GM12878 (cell line): ENCODE data around the gene RARG. TPM values are rescaled to one million over a fixed set of nuclear protein-coding genes. Genes with fewer than 3 reads are reported as not detected.

ENCODE experiments used
- ATAC-seq: fragments of 200-7000 bp; cut with Tn5 transposase; 3 replicates; pipeline ENCODE4 v1.9.1; 2020; ENCODE audit warnings: mild to moderate bottlenecking, moderate library complexity
- BruUV-seq: library from RNA; stranded (reverse); fragments of 400-500 nt; replicated peaks from 2 replicates; lab custom pipeline; 2021; lab: Mats Ljungman, UMichigan
- CTCF ChIA-PET: fragments of 300-600 bp; sonication (Branson Sonifier 250); formaldehyde crosslinking; extraction: SDS; loops from one replicate; lab custom pipeline; 2021; ENCODE audit warnings: inconsistent platforms; lab: Yijun Ruan, JAX
- POLR2A ChIA-PET: fragments of 350-600 bp; formaldehyde crosslinking; extraction: SDS; loops from one replicate; lab custom pipeline; 2021; ENCODE audit warnings: inconsistent platforms; lab: Charles Lee
- RAD21 ChIA-PET: fragments of 300-600 bp; sonication (Branson Sonifier 250); formaldehyde crosslinking; loops from one replicate; lab custom pipeline; 2023; ENCODE audit warnings: antibody characterized with exemption; ENCODE audit not compliant: unreplicated experiment; lab: Charles Lee
- SMC1A ChIA-PET: fragments of 300-600 bp; sonication (Branson Sonifier 250); formaldehyde crosslinking; loops from one replicate; lab custom pipeline; 2023; ENCODE audit not compliant: unreplicated experiment, uncharacterized antibody; lab: Charles Lee
- DNase-seq: peaks from one replicate; pipeline ENCODE4 v3.0.0-alpha.2; 2011; ENCODE audit warnings: low read depth, low spot score
- FAIRE-seq: peaks from 3 replicates; lab custom pipeline; 2011; peaks lifted over from hg19 to GRCh38; lab: Jason Lieb, UNC
- H2AFZ ChIP-seq: 2 replicates; pipeline ENCODE4 v1.6.0; 2011; ENCODE audit warnings: low read depth, low read length, control low read depth; ENCODE audit not compliant: control insufficient read depth
- H3K27ac ChIP-seq: 2 replicates; pipeline ENCODE4 v1.5.1; 2011; ENCODE audit warnings: control low read depth; ENCODE audit not compliant: control insufficient read depth, insufficient read depth
- H3K27me3 ChIP-seq, 2 experiments: replicated peaks in 1 of 2; 2 replicates each; pipeline versions ENCODE4 v1.6.0 to v1.6.1; 2011; ENCODE audit warnings: low read length in 1 of 2; ENCODE audit not compliant: control insufficient read depth in 2 of 2, insufficient read depth in 2 of 2
- H3K36me3 ChIP-seq, 2 experiments: 2 replicates each; pipeline ENCODE4 v1.5.1; 2011; ENCODE audit warnings: low read length in 1 of 2; ENCODE audit not compliant: control insufficient read depth in 2 of 2, insufficient read depth in 2 of 2
- H3K4me1 ChIP-seq: 2 replicates; pipeline ENCODE4 v1.6.1; 2011; ENCODE audit warnings: mild to moderate bottlenecking, low read length, moderate library complexity, mixed read lengths; ENCODE audit not compliant: control insufficient read depth, insufficient read depth
- H3K4me2 ChIP-seq: 2 replicates; pipeline ENCODE4 v1.6.0; 2011; ENCODE audit warnings: control low read depth; ENCODE audit not compliant: control insufficient read depth, insufficient read depth
- H3K4me3 ChIP-seq: fragments of 200-600 bp; sonication (generic); 2 replicates; pipeline ENCODE4 v1.5.1; 2016
- H3K79me2 ChIP-seq: 2 replicates; pipeline ENCODE4 v1.6.0; 2011; ENCODE audit warnings: low read length; ENCODE audit not compliant: control insufficient read depth, insufficient read depth
- H3K9ac ChIP-seq: 2 replicates; pipeline ENCODE4 v1.8.0; 2011; ENCODE audit warnings: low read length, control low read depth, mixed read lengths; ENCODE audit not compliant: control insufficient read depth, insufficient read depth
- H3K9me3 ChIP-seq: replicated peaks from 3 replicates; pipeline ENCODE4 v1.5.1; 2011; ENCODE audit warnings: mild to moderate bottlenecking, low read length; ENCODE audit not compliant: control insufficient read depth, insufficient read depth
- H4K20me1 ChIP-seq: 2 replicates; pipeline ENCODE4 v1.6.0; 2011; ENCODE audit not compliant: control insufficient read depth, insufficient read depth
- BMI1 ChIP-seq: fragments of 450-650 bp; IDR thresholded peaks from 2 replicates; pipeline ENCODE4 v1.6.1; 2016; ENCODE audit warnings: mild to moderate bottlenecking, moderate library complexity, borderline replicate concordance
- EED ChIP-seq: sonication (generic); IDR thresholded peaks from 2 replicates; pipeline ENCODE4 v1.6.1; 2016; ENCODE audit warnings: antibody characterized with exemption, low read depth
- EZH2 ChIP-seq: IDR thresholded peaks from 2 replicates; pipeline ENCODE4 v1.6.1; 2012; ENCODE audit warnings: low read depth, mild to moderate bottlenecking, control low read depth, inconsistent platforms, low read length, borderline replicate concordance; ENCODE audit not compliant: control insufficient read depth
- MYB ChIP-seq: fragments of 150-350 bp; IDR thresholded peaks from 2 replicates; pipeline ENCODE4 v1.6.1; 2014; ENCODE audit warnings: mild to moderate bottlenecking, low read depth, low read length, borderline replicate concordance
- NFXL1 ChIP-seq: fragments of 450-650 bp; IDR thresholded peaks from 2 replicates; pipeline ENCODE4 v1.6.1; 2017; ENCODE audit warnings: antibody characterized with exemption, mild to moderate bottlenecking, borderline replicate concordance
- NFYB ChIP-seq: IDR thresholded peaks from 2 replicates; pipeline ENCODE4 v1.6.1; 2011; ENCODE audit warnings: low read depth, mild to moderate bottlenecking, low read length, improper control_type of control experiment, moderate library complexity; ENCODE audit not compliant: insufficient read depth
- PAX8 ChIP-seq: fragments of 450-650 bp; IDR thresholded peaks from 2 replicates; pipeline ENCODE4 v1.6.1; 2017; ENCODE audit warnings: mild to moderate bottlenecking, moderate library complexity
- RBBP5 ChIP-seq: fragments of 200-600 bp; sonication (generic); conservative IDR thresholded peaks from 2 replicates; pipeline ENCODE4 v1.6.1; 2016
- SPI1 ChIP-seq: IDR thresholded peaks from 2 replicates; pipeline ENCODE4 v1.6.1; 2011; ENCODE audit warnings: low read depth, mild to moderate bottlenecking, low read length, moderate library complexity, borderline replicate concordance; ENCODE audit not compliant: insufficient read depth
- TAF1 ChIP-seq: IDR thresholded peaks from 2 replicates; pipeline ENCODE4 v1.6.1; 2011; ENCODE audit warnings: mild to moderate bottlenecking, low read depth, low read length, borderline replicate concordance
- TCF3 ChIP-seq: IDR thresholded peaks from 2 replicates; pipeline ENCODE4 v1.6.1; 2012; ENCODE audit warnings: low read depth, mild to moderate bottlenecking, low read length, borderline replicate concordance; ENCODE audit not compliant: insufficient read depth
- WGBS: methylation state at CpG from one replicate; pipeline ENCODE4 v1.1.6; 2016; ENCODE audit warnings: low lambda C conversion rate; ENCODE audit not compliant: insufficient replicate concordance, insufficient coverage; ENCODE audit errors: missing lambda C conversion rate; 5-methylcytosine and 5-hydroxymethylcytosine counted together
- in situ Hi-C: fragments of 300-500 bp; cut with MboI; formaldehyde crosslinking; loops from 9 replicates; pipeline ENCODE4 v1.14.3; 2018; ENCODE audit warnings: mixed read lengths
- intact Hi-C: fragments of 100-400 bp; cut with micrococcal nuclease; formaldehyde crosslinking; loops from one replicate; pipeline ENCODE4 v1.14.2; 2022; ENCODE audit not compliant: unreplicated experiment
- polyA plus RNA-seq, 11 experiments: library from polyadenylated mRNA; depleted of rRNA in 4 of 11; unstranded in 6 of 11; stranded (reverse) in 5 of 11; fragments of >200 nt; fragmentation: Nextera tagmentation in 4 of 11; fragmentation: Illumina TruSeq in 1 of 11; extraction: Ambion mirVana in 4 of 11; extraction: Trizol in 1 of 11; gene quantifications; 1 replicate in 1 of 11; 2 replicates in 10 of 11; pipeline versions ENCODE4 v1.2.1 to v1.2.3, GENCODE V29; 2011 to 2016; ENCODE audit warnings: inconsistent platforms in 2 of 11, missing spikeins in 2 of 11, low read depth in 1 of 11
- total RNA-seq, 4 experiments: library from RNA; depleted of rRNA in 3 of 4; stranded (reverse); fragments of >200 nt in 3 of 4; fragmentation: Illumina TruSeq in 1 of 4; extraction: Trizol in 1 of 4; gene quantifications; 2 replicates each; pipeline versions ENCODE4 v1.2.1 to v1.2.3, GENCODE V29; 2013 to 2021
- TF ChIP-seq, protein P1 (sequence below): IDR thresholded peaks from 2 replicates; pipeline ENCODE4 v1.6.1; 2012; ENCODE audit warnings: mild to moderate bottlenecking, low read depth, low read length
- TF ChIP-seq, protein P2 (sequence below): fragments of 450-650 bp; IDR thresholded peaks from 2 replicates; pipeline ENCODE4 v1.6.1; 2016; ENCODE audit warnings: mild to moderate bottlenecking
- TF ChIP-seq, protein P3 (sequence below): IDR thresholded peaks from 2 replicates; pipeline ENCODE4 v1.6.1; 2012; ENCODE audit warnings: low read depth, low read length, improper control_type of control experiment
- TF ChIP-seq, protein P4 (sequence below): IDR thresholded peaks from 2 replicates; pipeline ENCODE4 v1.6.1; 2011; ENCODE audit warnings: borderline replicate concordance, low read depth, mild to moderate bottlenecking, moderate library complexity, low read length; ENCODE audit not compliant: insufficient read depth, poor library complexity, severe bottlenecking

Gene RARG
- total and polyA plus RNA-seq, 10 of the 15 experiments (the other 5 are each of a cell fraction or from before 2014, with no cell fraction given): 0.27 to 8.1 (median 4.1) TPM

DNA sequence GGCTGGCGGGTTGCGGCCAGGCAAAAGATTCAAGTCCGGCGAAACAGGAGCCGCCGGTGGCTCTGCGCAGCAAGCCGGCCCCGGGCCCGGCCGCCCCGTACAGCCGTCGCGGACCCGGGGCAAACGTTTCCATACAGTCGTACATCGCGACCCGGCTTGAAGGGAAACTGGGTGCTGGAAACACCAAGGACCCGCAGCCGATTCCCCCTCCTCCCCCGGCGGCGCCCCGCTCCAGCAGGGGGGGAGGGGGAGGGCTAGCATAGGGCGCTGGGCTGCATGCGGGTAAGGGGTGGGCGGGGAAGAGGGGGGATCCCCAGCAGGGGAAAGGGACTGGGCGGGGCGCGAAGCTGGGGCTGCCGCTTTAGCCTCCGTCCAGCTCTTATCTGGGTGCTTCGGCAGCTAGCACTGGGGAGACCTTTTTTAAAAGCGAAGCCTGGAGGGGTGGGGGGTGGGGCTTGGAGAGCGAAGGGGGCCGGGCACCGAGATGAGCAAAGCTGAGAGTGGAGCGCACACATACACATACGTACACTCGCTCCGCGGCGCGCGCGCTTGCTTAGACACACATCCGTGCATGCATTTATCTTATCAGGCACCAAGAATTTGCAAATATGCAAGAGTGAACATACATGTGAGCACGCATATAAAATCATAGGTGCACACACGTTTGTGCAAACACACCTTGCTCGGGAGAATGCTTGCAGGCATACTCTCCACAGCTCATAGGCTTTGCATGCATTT, 11.9 kb downstream of the RARG start:
- no peaks in the 10 kb centered on the region for H3K27me3 ChIP-seq
- H2AFZ ChIP-seq: peak overlapping the region; percentile 92
- intact Hi-C loops: loop anchor here (2.0 to 5.0 kb wide), 2 partner anchors 33 to 47 kb away; partner anchors contain the start of gene ESPL1
- no peaks in the 10 kb centered on the region; a peak in 1 of 4 replicates for H3K36me3 ChIP-seq
- ChIA-PET RAD21 (interaction anchor here (0.6 to 11.1 kb wide), 18 partner anchors 9 to 198 kb away, joined by 3 to 146 read pairs (median 4); partner anchors contain the start of genes AAAS, CSAD, ESPL1 and ITGB7), POLR2A (interaction anchor here (0.6 to 4.4 kb wide), 11 partner anchors 12 to 214 kb away, joined by 3 to 28 read pairs (median 4); partner anchors contain the start of genes CSAD, EIF4B, ESPL1 and ITGB7), SMC1A (interaction anchor here (0.7 to 16.4 kb wide), 18 partner anchors 12 to 122 kb away, joined by 3 to 155 read pairs (median 4); partner anchors contain the start of genes ESPL1, ITGB7 and PFDN5), CTCF (interaction anchor here (1.1 to 15.7 kb wide), 13 partner anchors 11 to 125 kb away, joined by 3 to 315 read pairs (median 9); partner anchors contain the start of genes AAAS, CSAD, ESPL1 and PFDN5)
- ATAC-seq: peak; percentile 59
- H3K4me2 ChIP-seq: peak overlapping the region; percentile 86
- no peak for DNase-seq
- in situ Hi-C loops: no loop called here
- BruUV-seq: no TSS peak
- no peaks in the 10 kb centered on the region for H4K20me1 ChIP-seq
- peaks cover 4% of the 10 kb centered on the region; the same call in 1 of the 2 replicates for H3K79me2 ChIP-seq
- WGBS: 1% methylated on average over 37 of the region's 53 CpGs
- no peaks in the 10 kb centered on the region for H3K9me3 ChIP-seq
- peak overlapping the region; percentile 49 for H3K27ac ChIP-seq
- peak overlapping the region; percentile 86 for H3K4me3 ChIP-seq
- H3K9ac ChIP-seq: peak overlapping the region; percentile 54
- peak; percentile 80 for FAIRE-seq
- peaks cover 22% of the 10 kb centered on the region for H3K4me1 ChIP-seq
- peak; percentile 26 for TF ChIP-seq TAF1
- TF ChIP-seq, protein P1, sequence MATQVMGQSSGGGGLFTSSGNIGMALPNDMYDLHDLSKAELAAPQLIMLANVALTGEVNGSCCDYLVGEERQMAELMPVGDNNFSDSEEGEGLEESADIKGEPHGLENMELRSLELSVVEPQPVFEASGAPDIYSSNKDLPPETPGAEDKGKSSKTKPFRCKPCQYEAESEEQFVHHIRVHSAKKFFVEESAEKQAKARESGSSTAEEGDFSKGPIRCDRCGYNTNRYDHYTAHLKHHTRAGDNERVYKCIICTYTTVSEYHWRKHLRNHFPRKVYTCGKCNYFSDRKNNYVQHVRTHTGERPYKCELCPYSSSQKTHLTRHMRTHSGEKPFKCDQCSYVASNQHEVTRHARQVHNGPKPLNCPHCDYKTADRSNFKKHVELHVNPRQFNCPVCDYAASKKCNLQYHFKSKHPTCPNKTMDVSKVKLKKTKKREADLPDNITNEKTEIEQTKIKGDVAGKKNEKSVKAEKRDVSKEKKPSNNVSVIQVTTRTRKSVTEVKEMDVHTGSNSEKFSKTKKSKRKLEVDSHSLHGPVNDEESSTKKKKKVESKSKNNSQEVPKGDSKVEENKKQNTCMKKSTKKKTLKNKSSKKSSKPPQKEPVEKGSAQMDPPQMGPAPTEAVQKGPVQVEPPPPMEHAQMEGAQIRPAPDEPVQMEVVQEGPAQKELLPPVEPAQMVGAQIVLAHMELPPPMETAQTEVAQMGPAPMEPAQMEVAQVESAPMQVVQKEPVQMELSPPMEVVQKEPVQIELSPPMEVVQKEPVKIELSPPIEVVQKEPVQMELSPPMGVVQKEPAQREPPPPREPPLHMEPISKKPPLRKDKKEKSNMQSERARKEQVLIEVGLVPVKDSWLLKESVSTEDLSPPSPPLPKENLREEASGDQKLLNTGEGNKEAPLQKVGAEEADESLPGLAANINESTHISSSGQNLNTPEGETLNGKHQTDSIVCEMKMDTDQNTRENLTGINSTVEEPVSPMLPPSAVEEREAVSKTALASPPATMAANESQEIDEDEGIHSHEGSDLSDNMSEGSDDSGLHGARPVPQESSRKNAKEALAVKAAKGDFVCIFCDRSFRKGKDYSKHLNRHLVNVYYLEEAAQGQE: no peak
- TF ChIP-seq NFXL1: no peak
- TF ChIP-seq NFYB: no peak
- TF ChIP-seq, protein P2, sequence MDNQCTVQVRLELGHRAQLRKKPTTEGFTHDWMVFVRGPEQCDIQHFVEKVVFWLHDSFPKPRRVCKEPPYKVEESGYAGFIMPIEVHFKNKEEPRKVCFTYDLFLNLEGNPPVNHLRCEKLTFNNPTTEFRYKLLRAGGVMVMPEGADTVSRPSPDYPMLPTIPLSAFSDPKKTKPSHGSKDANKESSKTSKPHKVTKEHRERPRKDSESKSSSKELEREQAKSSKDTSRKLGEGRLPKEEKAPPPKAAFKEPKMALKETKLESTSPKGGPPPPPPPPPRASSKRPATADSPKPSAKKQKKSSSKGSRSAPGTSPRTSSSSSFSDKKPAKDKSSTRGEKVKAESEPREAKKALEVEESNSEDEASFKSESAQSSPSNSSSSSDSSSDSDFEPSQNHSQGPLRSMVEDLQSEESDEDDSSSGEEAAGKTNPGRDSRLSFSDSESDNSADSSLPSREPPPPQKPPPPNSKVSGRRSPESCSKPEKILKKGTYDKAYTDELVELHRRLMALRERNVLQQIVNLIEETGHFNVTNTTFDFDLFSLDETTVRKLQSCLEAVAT: no peak
- no peak for TF ChIP-seq RBBP5
- TF ChIP-seq, protein P3, sequence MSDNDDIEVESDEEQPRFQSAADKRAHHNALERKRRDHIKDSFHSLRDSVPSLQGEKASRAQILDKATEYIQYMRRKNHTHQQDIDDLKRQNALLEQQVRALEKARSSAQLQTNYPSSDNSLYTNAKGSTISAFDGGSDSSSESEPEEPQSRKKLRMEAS: no peak; the same call in none of the 2 replicates
- TF ChIP-seq EZH2: no peak
- no peak for TF ChIP-seq MYB
- TF ChIP-seq, protein P4, sequence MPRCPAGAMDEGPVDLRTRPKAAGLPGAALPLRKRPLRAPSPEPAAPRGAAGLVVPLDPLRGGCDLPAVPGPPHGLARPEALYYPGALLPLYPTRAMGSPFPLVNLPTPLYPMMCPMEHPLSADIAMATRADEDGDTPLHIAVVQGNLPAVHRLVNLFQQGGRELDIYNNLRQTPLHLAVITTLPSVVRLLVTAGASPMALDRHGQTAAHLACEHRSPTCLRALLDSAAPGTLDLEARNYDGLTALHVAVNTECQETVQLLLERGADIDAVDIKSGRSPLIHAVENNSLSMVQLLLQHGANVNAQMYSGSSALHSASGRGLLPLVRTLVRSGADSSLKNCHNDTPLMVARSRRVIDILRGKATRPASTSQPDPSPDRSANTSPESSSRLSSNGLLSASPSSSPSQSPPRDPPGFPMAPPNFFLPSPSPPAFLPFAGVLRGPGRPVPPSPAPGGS: peak; percentile 35
- no peak for TF ChIP-seq EED
- no peak for TF ChIP-seq TCF3
- no peak for TF ChIP-seq BMI1
- no peak for TF ChIP-seq PAX8
- no peak for TF ChIP-seq SPI1
